HG02798 (cell line): ENCODE results near the gene GGTLC3.
"Not testable (repeated sequence)": the region's sequence is repeated elsewhere in the genome, so short reads cannot be mapped to it uniquely, and the experiment has no call there.

Source experiments
- ATAC-seq: cut with Tn5 transposase; IDR thresholded peaks from one replicate; pipeline ENCODE4 v1.9.1; 2021; ENCODE audit warnings: mild to moderate bottlenecking; ENCODE audit not compliant: unreplicated experiment, poor library complexity

GGTLC3 gene

GRCh38 chr22:18522762-18523161 is 4.8 kb upstream of the GGTLC3 start:
- not testable (repeated sequence) for ATAC-seq

DNA sequence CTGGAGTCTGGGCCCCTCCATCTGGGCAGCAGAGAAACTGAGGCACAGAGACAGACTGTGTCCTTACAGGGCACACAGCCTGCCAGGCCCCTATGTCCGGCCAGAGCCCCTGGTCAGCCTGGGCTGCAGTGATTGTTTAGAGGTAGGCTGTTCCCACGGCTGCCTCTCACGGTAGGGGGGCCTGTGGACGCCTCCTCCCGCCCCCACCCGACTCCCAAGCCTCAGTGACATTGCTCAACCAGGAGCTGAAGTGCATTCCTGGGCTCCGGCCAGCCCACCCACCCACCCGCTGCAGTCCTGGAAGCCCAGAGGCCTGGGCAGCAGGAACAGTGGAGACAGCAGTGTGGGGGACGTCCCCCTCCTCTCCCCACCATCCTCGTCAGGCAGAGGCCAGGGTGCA is 4.5 kb downstream of the GGTLC3 start:
- not testable (repeated sequence) for ATAC-seq

DNA sequence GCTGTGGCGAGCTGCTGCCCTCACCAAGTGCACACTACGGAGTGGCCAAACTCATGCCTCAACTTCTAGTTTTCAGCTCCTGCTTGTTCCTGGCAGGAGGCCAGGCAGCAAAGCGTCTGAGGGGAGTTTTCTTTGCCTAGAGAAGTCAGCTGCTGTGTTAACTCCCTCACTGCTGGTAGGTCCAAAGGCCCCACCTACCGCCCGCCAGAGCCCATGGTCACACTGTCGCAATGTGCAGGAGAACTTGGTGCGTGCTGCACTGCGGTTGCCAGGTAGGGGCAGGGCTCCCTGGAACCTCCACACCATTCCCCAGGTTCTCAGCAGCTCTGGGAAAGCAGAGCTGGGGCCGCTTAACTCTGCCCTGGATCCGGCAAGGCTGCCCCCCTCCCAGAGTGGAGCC is 5.6 kb downstream of the GGTLC3 start:
- not testable (repeated sequence) for ATAC-seq

GRCh38 chr22:18511327-18511726 is 6.6 kb downstream of the GGTLC3 start:
- not testable (repeated sequence) for ATAC-seq

DNA sequence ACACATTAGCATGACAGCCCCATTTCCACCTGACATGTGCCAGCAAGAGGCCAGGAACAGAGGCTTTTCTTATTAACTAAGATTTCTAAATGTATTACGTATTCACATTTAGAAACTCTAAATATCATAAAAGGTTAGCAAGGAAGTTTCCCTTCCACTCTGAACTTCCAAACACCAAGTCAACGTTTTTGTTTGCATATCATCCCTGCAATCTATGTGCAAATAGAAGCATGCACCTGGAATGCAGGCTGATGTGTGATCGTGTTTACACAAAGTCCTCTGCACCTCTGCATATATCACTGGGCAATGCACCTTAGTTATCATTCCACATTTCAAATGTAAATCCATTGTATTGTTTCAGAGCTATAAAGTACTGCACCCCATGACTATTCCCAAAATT is 21.7 kb downstream of the GGTLC3 start:
- ATAC-seq, result not testable (repeated sequence)
